Choroid plexus epithelial cell (primary cell): ENCODE measurements around the gene SLC38A10.

Experiments
- DNase-seq: peaks from one replicate; pipeline ENCODE4 v3.0.0-alpha.2; 2010; ENCODE audit warnings: low read depth
- H3K4me3 ChIP-seq: 2 replicates; pipeline ENCODE4 v1.5.1; 2011; ENCODE audit warnings: low read depth, mild to moderate bottlenecking, control low read depth, low read length, moderate library complexity
- TF ChIP-seq, protein P1 (sequence below): conservative IDR thresholded peaks from 2 replicates; pipeline ENCODE4 v1.5.1; 2011; ENCODE audit warnings: low read depth, mild to moderate bottlenecking, control low read depth, inconsistent platforms, low read length, moderate library complexity

The SLC38A10 gene

DNA sequence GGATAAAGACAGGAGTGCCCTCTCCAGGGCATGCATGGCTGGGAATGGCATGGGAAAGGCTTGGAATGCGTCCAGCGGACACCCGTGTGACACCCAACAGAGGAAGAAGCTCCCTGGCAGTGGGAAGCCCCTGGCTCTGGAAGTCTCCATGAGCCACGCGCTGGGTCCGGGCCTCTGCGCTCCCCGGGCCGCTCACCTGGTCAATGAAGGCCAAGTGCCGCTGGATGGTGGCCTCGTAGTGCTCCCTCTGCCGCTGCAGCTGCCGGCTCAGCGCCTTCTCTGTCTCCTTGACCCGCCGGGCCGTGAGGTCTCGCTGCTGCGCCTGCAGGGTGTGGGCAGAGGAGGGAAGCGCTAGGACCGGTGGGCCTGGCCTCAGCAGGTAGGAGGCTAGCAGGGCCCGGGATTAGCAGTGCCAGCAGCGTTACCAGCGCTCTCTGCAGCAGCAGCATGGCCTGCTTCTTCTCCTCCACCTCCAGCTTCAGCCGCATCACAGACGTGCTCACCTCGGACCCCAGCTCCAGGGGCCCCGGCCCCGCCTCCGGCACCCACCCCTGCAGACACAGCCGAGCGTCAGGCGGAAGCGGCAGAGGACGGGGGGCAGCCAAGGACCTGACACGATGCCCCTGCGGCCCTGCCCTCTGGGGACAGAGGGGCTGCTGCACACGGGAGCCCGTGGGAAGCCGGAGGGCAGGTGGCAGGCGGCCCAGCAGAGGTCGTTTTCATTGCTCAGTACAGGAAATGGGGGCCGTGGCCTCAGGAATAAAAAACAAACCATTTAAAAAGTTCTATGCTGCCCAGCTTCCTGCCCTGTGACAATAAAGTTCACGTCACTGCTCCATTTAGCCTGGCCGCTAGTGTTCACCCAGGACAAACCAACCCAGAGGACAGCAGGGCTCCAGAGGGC is 98.3 kb downstream of the SLC38A10 start:
- DNase-seq: no peak
- TF ChIP-seq, protein P1, sequence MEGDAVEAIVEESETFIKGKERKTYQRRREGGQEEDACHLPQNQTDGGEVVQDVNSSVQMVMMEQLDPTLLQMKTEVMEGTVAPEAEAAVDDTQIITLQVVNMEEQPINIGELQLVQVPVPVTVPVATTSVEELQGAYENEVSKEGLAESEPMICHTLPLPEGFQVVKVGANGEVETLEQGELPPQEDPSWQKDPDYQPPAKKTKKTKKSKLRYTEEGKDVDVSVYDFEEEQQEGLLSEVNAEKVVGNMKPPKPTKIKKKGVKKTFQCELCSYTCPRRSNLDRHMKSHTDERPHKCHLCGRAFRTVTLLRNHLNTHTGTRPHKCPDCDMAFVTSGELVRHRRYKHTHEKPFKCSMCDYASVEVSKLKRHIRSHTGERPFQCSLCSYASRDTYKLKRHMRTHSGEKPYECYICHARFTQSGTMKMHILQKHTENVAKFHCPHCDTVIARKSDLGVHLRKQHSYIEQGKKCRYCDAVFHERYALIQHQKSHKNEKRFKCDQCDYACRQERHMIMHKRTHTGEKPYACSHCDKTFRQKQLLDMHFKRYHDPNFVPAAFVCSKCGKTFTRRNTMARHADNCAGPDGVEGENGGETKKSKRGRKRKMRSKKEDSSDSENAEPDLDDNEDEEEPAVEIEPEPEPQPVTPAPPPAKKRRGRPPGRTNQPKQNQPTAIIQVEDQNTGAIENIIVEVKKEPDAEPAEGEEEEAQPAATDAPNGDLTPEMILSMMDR: no peak
- H3K4me3 ChIP-seq: no peak overlapping the region

- DNase-seq: no peak
- H3K4me3 ChIP-seq: no peak overlapping the region
- TF ChIP-seq, protein P1: no peak
Measured at GRCh38 chr17:81195941-81196495, 99.1 kb downstream of the SLC38A10 start.
